Measurements from ENCODE around the gene CATSPER4. TPM values are rescaled to one million over a fixed set of nuclear protein-coding genes. Genes with fewer than 3 reads are reported as not detected.

The CATSPER4 gene
- total RNA-seq, 1 donor from 2014 or later: not detected

DNA sequence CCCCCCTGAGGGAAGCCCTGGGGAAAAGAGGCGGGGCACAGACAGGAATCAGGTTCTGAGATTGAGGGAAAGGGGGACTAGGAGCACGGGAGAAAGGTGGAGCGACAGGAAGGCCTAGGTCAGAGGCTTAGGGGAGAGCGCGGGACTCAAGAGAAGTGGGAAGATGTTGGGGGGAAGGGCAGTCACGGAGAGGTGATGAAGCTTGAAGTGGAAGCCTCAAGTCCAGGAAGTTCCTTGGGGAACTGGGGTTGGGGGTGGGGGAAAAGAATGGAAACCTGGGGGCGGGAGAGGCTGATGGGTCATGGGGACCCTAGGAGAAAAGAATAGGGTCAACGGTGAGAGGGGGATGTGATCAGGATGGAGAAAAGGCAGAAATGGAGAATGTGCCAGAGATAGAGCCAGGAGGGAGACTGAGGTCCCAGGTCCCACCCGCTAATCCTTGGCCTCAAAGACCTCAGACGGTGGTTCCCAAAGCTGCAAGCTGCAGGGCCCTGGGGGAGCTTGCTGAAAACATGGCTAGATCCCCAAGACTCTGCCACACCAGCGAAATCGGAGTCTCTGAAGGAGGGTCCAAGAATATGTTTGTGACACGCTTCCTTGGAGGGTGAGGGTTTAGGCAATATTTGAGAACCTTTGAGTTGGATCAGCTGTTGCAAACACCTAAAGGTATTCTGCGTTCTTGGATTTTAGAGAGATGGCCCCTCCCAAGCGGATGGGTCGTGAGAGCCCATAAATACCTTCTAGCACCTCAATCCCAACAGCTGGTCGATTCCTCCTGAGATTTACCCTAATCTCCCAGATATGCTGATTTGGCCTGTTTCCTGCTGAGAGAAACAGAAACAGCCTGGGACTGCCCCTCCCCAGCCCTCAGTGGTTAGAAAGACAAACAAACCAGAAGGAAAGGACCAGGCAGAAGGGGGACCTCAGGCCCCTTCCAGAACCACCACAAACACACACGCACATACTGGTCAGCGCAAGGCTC, 25.2 kb upstream of the CATSPER4 start:
- no peak for DNase-seq (ENCODE audit: low spot score)

DNA sequence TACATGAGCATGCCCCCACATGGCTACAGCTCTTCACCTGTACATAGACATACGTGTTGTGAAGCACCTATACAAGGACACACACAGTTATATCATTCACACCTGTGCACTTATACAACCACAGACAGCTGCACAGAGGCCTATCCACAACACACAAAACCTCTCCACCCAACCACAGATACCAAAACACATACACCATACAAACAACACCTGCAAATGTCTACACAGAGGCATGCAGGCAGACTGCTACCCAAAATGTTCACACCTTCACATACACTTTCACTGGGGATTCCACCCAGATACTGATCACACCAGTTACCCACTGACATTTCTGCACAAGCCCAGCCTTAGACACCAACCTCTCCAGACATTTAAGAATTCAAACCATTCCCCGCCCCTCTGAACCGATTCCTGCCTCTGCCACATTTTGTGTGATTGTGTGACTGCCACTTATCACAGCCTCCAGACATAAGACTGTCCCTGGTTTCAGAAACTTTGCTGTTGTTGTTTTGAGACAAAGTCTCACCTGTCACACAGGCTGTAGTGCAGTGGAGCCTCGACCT, 23.6 kb upstream of the CATSPER4 start:
- DNase-seq (ENCODE audit: low spot score): no peak

DNA sequence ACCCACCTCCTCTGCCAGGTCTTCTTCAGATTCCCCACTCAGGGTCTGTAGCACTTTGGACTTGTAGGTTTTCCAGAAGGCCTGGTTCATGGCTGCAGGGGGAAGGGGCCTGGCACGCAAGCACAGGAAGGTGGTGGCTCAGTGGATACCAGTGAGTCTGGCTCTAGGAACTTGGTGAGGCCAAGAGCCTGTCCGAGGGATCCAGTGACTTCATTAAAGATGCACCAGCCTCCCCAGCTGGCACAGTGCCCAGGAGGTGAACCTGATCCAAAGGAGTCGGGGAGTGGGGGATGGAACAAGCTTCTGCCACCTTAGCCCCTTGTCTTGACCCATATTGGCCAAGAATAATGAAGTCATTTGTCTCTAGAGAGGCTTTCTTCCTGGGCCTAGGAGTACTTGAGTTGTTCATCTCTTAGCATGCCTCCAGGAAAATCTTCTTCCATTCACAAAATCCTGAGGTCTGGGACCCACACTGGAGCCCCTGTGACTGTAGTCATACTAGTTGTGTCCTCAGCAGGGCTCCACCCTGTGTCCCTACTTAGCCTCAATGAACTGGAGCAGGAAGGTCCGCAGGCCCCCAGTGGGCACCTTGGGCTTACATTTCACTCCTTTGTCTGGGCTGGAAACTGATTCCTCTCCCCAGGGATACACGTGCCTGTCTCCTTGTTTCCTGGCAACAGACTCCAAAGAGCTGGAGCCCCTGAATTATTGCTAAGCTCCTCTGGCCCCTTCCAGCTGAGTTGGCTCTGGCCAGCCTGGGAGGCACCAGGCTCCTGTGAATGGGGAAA, 21.8 kb upstream of the CATSPER4 start, which contains the start of gene C1orf232:
C1orf232 (minus strand) TSS at position 554 of the 788 bp plus-strand sequence; CDS start at position 90, 464 bp downstream.
- no peak for DNase-seq (ENCODE audit: low spot score)

DNA sequence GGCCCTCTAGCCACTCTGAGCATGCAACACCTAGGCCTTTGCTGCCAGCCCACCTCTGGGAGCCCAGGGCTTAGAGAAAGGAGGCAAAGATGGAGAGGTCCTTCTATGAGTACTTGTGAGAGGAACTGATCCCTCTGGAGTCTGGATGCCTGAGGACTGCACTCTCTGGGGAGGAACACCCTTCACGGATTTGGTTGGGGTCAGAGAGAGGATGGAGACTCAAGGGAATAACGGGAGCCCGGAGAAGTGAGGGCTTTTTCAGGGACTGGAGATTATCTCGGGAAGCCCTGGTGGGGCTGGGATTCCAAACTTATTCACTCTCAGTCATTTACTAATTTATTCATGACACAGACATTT, 21.2 kb upstream of the CATSPER4 start:
- no peak for DNase-seq (ENCODE audit: low spot score)

DNA sequence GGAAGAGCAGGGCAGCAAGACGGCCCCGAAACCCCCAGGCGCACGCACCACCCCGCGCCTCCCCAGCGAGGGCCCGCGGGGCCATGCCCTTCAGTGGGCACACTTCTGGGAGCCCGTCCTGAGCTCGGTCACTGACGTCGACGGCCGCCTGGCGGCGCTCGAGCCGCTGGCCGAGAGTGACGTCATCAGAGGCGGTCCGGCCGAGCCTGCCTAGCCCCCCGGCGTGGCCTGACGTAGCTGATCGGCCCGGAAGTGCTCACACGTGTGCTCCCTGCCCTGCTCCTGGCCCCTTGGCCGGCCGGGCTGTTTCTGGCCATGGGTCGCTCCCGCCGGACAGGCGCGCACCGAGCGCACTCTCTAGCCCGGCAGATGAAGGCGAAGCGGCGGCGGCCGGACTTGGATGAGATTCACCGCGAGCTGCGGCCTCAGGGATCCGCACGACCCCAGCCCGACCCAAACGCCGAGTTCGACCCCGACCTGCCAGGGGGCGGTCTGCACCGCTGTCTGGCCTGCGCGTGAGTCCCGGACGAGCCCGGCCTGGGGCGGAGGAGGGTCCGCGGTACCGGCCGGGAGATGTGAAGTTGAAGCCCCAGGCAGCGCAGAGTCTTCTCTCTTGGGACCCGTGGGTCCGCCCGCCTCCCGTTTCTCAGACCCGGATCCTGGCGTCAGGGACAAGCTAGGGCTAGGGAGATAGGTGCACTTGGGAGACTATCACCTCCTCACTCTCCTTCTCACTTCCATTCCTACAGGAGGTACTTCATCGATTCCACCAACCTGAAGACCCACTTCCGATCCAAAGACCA, 20.5 kb upstream of the CATSPER4 start, which contains the start of gene ZNF593:
ZNF593 (plus strand) TSS at position 240 of the 803 bp plus-strand sequence; CDS start at position 316, 76 bp downstream.
- peak; percentile 92 for DNase-seq (ENCODE audit: low spot score)

DNA sequence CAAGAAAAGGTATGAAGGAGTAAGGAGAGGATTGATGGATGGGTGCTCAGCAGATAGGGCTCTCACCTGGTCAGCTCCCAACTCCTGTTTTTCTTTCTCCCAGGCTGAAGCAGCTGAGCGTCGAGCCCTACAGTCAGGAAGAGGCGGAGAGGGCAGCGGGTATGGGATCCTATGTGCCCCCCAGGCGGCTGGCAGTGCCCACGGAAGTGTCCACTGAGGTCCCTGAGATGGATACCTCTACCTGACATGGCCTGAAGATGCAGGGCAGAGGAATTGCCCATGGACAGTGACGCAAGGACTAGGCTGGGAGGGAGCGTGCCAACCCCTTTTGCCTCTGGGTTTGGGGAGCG, 20.0 kb upstream of the CATSPER4 start:
- DNase-seq (ENCODE audit: low spot score): no peak

DNA sequence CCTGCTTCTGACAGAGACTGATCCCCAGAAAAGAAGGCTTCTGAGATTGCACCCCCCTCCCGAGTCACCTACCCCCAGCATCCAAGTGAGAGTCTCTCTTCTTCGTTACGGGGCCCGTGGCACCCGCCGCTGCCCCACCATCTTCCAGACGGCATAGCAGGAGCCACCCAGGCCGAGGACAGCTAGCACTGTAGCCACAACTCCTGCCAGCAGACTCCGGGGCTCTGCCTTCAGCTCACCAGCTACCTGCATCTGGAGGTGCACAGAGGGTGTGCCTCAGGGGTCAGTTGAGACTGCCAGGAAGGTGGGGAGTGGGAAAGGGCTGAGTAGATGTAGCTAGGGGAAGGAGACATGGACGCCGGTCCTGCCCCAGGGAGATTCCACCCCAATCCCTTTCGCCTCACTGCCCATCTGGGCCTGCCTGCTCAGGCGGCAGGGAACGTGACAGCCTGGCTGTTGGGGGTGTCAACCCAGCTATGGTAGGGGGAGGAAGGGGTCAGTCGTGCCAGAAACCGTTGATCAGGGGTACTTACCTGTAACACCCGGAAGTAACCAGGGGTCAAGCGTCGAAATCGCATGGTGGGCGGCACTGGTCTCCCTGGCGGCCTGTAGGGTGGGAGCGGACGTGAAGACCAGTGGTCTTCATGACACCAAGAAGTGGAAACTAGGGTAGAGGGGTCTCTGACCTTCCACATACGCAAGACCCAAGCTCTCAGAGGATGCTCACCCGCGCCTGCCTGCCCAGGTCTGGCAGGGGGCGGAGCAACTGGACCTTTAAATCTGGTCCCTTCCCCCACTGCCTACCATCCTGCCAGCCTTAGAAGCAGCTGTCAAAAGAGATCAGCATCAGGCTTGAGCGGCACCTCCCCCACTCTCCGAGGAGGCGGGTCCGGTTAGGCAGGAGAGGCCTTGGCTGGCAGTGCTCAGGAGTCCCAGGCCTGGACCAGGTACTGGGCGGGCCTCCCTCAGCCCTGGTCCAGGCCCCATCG, 19.0 kb upstream of the CATSPER4 start, which contains the start of gene ZNF593OS:
ZNF593OS (minus strand) TSS at position 749 of the 989 bp plus-strand sequence; CDS start at position 578, 171 bp downstream.
- DNase-seq (ENCODE audit: low spot score): no peak

DNA sequence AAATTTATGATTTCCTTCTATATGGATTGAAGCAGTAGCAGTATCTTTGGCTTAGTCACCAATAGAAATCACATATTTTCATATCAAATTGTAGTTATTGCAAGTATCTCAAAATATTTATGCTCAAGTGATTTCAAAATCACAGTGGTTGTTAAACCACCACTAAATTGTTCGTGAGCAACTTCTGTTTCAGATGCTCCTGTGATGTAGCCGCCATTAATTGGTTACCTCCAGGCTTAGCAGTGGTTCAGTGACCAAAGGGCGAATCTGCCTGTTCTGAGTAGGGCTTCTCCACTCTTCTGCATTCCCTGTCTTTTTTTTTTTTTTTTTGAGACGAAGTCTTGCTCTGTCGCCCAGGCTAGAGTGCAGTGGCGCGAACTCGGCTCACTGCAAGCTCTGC, 15.1 kb upstream of the CATSPER4 start:
- DNase-seq (ENCODE audit: low spot score): no peak

DNA sequence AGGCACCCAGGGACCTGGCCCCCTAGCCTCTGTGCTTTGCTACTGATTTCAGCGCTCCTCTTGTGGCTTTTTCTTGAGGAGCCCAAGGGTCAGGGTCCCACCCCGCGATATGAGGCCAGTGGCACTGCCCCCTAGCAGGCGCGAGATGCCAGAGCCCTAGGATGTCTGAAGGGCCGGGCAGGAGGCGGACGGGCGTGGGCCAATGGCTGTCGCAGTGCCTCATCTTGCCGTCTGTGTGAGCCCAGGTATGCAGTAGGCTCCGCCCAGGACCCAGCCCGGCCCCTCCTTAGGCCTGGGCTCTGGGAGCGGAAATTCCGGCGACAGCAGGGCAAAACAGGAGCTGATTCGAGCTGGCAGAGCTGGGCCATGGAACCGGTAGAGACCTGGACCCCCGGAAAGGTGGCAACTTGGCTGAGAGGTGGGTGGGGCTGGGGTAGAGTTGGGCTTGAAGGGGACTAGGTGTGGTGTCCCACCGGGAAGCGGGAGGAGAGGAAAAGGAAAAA, 13.2 kb upstream of the CATSPER4 start, which contains the start of gene CNKSR1:
CNKSR1 (plus strand) TSS at position 310 of the 503 bp plus-strand sequence; CDS start at position 367, 57 bp downstream.
- peak; percentile 85 for DNase-seq (ENCODE audit: low spot score)

DNA sequence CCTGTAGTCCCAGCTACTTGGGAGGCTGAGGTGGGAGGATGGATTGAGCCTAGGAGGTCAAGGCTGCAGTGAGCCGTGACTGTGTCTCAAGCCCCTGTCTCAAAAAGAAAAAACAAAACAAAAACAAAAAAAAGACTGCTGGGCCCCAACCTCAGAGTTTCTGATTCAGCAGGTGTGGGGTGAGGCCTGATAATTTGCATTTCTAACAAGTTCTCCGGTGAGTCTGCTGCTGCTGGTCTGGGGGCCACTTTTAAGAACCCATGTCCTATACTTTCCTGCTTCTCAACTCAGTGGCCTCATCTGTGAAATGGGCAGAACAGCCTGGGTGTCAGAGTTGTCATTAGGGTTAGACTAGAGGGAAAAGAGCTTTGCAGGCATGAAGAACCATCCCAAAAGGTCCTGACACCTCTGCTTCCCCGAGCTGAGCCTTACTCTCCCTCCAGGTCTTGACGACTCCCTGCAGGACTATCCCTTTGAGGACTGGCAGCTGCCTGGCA, 10.3 kb upstream of the CATSPER4 start:
- DNase-seq (ENCODE audit: low spot score): no peak

DNA sequence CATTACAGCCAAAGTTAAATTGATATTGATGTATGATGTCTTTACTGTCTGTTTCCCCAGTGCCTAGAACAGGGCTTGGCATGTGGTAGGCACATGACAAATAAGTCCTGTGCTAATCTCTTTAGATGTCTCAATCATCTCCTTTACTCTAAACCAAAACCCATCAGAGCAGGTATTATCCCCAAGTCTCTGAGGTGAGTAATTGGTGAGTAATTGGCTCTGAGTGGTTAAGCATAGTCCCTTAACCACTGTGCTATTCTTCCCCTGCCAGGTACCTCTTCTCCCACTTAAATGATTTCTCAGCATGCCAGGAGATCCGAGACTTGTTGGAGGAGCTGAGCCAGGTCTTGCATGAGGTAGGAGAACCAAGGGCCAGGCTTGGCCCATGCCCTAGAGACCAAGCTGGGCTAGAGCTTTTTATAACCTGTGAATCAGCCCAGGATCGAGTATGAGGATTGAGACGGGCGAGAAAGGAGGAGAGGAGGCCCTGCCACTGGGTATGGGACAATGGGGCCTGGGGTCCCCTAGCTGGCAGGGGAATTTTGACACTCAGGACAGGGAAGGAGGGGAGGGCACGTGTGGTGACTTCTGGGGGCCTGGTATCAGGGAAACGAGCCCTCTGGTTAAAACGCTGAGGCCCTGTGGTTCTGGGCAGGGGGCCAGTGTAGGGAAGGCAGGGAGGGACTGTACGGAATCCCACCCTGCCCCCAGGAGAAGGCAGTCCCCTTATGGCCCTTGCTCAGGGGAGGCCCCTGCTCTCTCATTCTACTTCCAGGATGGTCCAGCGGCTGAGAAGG, 8.6 kb upstream of the CATSPER4 start:
- no peak for DNase-seq (ENCODE audit: low spot score)

DNA sequence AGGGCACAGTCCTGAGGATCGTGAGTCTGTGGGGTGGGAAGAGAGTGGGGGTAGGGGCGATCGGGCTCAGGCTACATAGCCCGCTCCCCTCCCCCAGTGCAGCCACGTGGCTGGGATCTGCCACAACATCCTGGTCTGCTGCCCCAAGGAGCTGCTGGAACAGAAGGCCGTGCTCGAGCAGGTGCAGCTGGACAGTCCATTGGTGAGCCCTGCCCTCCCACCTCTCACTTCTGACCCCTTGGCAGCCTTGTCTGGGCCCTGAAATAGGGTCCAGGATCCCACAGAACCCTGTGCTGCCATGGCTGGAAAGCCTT, 8.1 kb upstream of the CATSPER4 start:
- no peak for DNase-seq (ENCODE audit: low spot score)

DNA sequence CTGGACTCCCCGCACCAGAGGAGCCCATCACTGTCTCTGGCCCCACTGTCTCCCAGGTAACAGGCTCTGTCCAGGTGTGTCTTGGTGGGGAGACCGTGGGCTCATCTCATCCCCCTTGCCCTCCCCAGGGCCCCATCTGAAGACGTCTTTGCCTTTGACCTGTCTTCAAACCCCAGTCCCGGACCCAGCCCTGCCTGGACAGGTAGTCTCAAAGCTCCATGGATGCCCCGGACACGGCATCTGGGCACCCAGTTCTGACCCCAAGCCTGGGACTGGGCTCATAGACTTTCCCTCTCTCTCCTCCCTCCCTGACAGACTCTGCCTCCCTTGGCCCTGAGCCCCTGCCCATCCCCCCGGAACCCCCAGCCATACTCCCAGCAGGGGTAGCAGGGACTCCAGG, 6.3 kb upstream of the CATSPER4 start:
- DNase-seq (ENCODE audit: low spot score): no peak

DNA sequence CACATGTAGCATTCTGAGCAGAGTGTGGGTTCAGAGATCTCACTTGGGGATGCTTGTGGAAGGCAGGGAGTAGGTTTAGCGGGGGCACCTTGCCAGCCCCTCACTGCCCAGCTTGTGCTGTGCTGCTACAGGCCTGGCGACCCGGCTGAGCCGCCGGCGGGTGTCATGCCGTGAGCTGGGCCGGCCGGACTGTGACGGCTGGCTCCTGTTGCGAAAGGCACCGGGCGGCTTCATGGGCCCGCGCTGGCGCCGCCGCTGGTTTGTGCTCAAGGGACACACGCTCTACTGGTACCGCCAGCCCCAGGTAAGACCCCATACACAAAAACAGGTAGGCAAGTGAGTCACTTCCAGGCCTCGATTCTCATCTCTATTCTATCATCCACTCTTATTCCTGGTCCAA, 5.5 kb upstream of the CATSPER4 start:
- DNase-seq (ENCODE audit: low spot score): no peak

DNA sequence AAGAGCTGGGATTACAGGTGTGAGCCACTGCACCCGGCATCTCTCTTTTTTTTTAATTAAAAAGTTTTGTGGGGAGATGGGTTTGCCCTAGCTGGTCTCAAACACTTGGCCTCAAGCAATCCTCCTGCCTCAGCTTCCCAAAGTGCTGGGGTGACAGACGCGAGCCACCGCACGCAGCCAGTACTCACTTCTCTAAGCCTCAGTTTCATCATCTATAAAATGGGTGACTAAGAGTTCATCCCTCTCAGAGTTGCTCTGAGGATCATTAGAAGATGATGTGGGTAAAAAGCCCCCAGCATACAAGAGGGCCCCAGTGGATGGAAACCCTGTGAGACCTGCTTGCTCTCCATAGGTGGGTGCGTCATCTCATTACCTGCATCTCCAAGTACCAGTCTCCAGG, 2.5 kb upstream of the CATSPER4 start:
- no peak for DNase-seq (ENCODE audit: low spot score)

DNA sequence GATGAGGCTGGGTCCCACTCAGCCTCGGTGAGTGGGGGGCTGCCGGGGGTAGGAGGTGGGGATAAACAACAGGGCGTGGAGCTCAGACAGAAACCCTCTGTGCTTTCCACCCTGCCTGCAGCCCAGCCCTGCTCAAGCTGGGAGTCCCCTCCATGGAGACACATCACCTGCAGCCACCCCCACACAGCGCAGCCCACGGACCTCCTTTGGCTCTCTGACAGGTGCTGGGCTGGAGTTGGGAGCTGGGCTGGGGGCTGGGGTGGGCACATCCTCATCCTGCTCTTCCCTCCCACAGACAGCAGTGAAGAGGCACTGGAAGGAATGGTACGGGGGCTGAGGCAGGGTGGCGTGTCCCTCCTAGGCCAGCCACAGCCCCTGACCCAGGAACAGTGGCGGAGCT, 1.9 kb upstream of the CATSPER4 start:
- no peak for DNase-seq (ENCODE audit: low spot score)

DNA sequence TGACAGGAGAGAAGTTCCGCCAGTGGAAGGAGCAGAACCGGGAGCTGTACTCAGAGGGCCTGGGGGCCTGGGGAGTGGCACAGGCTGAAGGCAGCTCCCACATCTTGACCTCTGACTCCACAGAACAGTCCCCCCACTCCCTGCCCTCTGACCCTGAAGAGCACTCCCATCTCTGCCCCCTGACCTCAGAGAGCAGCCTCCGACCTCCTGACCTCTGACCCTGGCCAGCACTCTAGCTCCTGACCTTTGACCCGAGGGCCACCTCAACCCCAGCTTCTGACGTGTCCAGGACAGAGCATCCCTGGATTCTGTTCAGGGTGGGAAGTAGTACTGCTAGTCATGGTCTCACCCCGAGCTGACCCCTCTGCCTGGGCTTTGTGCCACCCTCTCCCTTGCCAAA, 1.1 kb upstream of the CATSPER4 start:
- DNase-seq (ENCODE audit: low spot score): no peak

DNA sequence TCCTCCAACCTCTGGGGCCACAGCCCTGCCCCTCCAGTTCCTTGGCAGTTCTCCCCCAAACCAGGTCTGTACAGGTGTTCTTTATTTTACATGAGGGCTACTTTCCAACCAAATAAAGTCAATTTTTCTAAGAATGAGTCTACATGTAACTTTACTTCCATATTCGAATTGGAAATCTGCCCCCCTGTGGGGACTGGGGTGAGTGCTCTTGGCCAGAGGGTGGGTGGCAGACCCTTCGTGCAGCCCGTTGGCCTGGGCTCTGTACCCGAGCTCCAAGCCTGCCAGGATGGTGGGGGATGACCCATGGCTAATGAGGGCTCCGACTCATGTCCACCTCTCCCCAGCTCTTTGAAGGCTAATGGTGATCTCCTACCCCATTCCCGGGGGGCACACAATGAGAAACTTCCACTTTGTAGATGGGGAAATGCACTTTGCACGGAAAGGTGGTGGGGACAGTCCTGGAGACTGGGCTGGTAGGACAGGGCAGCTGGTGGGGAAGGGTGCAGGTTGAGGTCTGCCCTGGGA, 589 bp upstream of the CATSPER4 start:
- DNase-seq (ENCODE audit: low spot score): no peak

DNA sequence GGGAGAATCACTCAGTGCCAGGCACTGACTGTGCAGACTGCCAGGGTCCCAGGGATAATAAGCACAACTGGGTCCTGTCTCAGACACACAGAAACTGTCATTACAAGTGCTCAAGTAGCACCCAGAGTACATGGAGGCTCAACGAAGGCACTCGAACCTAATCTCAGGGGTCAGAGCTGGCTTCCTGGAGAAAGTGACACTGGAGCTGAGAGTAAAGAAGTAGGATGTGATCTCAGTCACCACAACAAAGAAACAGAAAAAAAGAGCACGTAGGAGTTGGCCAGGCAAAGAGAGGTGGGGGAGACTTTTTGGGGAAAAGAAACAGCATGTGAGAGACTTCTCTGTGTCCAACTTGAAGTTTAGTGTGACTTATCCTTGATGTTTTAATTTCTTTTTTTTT, 1.3 kb downstream of the CATSPER4 start:
- DNase-seq (ENCODE audit: low spot score): no peak
